GM10266 (cell line): ENCODE results near the gene WDR20.

Experiments used
- DNase-seq: peaks from one replicate; pipeline ENCODE4 v3.0.0; 2012; ENCODE audit errors: extremely low spot score
- TF ChIP-seq, protein P1 (sequence below): IDR thresholded peaks from 2 replicates; pipeline ENCODE4 v1.5.1; 2012; ENCODE audit warnings: mild to moderate bottlenecking, low read depth; ENCODE audit not compliant: control insufficient read depth, insufficient read depth; ENCODE audit errors: missing control alignments

WDR20 gene

DNA sequence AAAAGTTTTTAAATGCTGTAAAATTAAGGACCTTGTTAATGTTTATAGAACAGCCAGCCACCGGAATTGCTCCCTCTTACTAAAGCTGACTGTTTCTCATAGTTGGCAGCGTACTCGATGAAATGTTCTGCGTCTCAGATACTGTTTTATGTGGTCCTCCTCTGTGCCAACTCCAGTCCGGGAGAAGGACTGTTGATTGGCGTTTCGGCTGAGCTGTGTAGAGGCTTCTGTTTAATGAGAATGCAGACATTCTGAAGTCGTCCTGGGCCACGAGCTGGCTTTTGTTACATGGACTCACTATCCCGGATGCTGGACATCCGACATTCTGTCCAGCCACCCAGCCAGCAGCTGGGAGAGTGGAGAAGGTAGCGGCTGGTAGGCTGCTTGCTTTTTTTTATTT, 75.4 kb downstream of the WDR20 start:
- TF ChIP-seq, protein P1, sequence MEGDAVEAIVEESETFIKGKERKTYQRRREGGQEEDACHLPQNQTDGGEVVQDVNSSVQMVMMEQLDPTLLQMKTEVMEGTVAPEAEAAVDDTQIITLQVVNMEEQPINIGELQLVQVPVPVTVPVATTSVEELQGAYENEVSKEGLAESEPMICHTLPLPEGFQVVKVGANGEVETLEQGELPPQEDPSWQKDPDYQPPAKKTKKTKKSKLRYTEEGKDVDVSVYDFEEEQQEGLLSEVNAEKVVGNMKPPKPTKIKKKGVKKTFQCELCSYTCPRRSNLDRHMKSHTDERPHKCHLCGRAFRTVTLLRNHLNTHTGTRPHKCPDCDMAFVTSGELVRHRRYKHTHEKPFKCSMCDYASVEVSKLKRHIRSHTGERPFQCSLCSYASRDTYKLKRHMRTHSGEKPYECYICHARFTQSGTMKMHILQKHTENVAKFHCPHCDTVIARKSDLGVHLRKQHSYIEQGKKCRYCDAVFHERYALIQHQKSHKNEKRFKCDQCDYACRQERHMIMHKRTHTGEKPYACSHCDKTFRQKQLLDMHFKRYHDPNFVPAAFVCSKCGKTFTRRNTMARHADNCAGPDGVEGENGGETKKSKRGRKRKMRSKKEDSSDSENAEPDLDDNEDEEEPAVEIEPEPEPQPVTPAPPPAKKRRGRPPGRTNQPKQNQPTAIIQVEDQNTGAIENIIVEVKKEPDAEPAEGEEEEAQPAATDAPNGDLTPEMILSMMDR = no peak
- DNase-seq = no peak

DNA sequence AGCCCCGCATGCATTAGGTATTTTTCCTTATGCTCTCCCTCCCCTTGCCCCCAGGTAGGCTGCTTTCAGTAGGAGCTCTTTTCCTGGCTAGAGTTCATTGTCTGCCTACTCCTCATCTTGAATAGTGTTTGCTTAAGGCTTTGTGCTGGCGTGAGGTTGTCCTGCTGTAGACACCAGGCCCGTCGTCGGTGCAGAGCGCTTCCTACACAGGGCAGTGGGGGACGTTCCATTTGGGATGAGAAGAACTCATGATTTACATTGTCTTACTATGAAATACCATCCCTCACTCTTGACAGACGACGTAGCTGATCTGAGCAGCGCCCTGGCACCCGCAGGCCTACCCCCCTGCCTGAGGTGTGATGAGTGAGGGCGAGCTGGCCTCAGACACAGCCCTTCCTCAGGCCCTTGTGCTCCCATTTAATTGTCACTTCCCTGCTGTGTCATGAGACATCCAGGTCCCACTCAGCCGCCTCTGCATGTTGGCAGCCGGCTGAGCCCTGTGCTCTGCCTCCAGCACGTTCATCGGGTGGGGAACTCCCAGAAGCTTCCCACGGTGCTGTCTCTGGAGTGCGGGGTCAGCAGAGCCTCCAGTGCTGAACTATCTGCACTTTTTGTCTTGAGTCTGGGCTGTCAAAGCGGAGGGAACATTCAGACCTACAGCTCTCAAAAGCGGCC, 76.0 kb downstream of the WDR20 start:
- no peak for DNase-seq
- TF ChIP-seq, protein P1 = no peak

DNA sequence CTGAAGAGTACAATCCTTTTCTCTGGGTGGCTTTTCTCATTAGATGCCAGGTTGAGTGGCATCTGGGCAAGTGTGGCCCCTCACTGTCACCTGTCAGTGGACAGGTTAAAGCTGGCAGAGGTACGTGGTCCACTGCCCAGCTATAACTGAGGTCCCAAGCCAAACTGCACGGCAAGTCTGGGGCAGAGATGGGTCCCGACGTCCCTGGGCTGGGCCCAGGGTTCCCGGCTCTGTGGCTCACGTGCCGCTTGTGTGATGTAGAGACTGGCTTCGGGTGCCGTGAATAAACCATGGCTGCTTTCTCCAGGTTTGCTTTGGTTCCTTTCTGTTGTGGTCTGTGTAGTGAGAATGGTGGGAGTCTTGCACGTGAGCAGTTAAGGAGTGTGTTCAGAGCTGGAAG, 77.7 kb downstream of the WDR20 start:
- no peak for DNase-seq
- TF ChIP-seq, protein P1 = no peak

DNA sequence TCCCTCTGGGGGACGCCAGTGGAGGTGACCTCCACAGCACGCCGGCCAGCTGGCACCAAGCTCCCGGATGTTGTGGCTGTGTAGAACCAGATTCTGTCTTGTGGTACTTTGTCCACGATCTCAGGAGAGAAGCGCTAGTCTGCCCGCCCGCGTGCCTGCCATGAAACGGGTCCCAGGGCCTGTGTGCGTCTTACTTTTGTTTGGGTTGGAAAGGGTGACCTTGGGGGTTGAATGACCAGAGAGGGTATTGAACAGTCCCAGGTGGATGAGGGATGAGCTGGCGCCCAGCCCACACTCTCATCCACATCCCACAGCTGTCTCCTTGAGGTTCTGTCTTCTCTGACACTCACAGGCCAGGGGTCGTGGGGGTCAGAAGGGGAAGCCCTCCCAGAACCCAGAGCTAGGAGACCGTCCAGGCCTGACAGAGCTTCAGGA, 78.3 kb downstream of the WDR20 start:
- TF ChIP-seq, protein P1 = no peak
- DNase-seq = no peak

DNA sequence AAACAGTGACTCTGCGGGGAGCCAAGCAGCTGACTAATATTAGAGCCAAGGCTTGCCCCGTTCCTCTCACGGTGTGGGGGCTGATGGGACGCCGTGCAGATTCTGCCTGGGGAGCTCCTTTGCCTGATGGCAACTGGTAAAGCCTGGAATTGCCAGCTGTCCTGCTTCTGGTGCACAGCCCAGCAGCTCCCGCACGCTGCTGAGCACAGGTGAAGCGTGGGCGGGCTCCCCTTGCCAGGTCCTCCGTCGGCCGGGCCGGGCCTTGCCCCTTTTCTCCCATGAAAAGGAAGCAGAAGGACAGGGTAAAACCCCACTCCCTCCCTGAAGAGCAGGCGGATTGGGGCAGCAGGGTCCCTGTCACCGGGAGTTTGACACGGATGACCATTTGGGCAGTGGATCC, 79.0 kb downstream of the WDR20 start:
- TF ChIP-seq, protein P1 = no peak
- DNase-seq = no peak

DNA sequence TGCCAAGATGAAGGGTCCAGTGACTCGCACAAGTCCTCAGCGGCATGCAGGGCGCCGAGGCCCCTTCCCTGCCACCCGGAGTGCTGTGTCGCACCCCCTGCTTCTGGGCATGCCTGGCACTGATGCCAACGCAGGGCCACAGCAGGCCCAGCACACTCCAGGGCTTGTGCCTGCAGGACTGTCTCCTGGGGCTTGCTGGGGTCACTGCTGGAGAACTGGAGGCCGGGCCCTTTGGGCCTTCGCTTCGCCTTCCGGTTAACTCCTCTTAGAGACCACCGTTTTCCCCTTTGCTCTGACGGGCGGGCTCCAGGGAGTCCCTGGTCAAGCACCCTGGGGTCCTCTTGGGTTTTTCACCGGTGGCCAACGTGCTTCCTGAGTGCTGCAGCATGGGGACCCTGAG, 79.6 kb downstream of the WDR20 start:
- DNase-seq = no peak
- TF ChIP-seq, protein P1 = no peak

DNA sequence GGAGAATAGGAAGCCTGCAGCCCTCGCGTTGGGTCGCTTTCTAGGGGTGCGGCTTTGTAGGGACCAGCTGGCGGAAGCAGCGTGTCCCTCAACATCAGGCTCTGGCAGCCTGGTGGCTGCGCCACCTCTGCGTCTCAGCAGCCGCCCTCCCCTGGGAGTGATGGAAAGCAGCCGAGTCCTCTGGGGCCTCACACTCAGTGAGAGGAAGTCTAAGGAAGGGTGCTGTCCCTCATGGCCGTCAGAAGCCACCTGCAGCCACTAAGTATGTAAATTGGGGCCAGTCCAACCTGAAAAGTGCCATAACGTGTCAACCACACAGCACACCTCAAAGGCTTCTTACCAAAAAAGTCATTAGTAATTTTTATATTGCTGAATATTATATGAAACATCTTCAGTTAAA, 80.3 kb downstream of the WDR20 start:
- TF ChIP-seq, protein P1 = no peak
- DNase-seq = peak; percentile 88
